GM19238 (cell line): Measurements from ENCODE around the gene ZNF621.

Experiments
- DNase-seq: peaks from one replicate; pipeline ENCODE4 v3.0.0; 2011; ENCODE audit warnings: low spot score; ENCODE audit not compliant: insufficient read length

Gene ZNF621

DNA sequence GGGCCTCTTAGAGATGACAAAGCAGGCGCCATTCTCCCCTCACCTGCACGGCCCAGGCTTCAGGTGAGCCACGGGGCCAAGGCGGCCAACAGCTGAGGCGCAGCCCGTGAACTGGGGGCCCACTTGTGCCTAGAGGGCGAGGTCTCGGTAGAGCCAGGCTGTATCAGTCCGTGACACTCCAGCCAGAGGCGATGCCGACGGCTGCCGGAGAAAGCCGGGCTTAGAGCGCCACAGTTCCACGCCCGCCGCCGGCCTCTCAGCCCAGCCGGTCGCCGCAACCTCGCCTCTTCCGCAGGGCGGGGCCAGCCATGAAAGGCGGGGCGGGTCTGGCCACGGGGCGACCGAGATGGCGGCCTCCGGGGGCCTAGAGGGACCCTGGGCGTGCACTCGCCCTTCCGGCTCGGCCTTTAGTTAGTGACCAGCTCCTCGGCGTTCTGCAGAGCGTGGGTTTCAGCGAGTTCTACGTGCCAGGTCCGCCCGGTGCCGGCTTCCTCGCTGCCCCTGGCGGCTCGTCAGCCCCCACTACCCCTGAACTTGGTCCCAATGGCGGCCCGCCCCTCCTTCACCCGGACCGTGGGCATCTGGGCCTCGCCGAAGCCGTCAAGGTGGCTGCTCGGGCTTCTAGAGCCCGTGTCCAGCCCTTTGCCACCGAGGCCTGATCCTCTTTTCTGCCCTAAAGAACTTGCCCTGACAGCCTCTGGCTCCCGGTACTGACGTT is at the start of gene ZNF621:
Gene ZNF621, plus strand, starts transcription at position 393 of the 718 bp plus-strand sequence. CDS start 881 bp downstream, outside the sequence.
- peak; percentile 89 for DNase-seq

DNA sequence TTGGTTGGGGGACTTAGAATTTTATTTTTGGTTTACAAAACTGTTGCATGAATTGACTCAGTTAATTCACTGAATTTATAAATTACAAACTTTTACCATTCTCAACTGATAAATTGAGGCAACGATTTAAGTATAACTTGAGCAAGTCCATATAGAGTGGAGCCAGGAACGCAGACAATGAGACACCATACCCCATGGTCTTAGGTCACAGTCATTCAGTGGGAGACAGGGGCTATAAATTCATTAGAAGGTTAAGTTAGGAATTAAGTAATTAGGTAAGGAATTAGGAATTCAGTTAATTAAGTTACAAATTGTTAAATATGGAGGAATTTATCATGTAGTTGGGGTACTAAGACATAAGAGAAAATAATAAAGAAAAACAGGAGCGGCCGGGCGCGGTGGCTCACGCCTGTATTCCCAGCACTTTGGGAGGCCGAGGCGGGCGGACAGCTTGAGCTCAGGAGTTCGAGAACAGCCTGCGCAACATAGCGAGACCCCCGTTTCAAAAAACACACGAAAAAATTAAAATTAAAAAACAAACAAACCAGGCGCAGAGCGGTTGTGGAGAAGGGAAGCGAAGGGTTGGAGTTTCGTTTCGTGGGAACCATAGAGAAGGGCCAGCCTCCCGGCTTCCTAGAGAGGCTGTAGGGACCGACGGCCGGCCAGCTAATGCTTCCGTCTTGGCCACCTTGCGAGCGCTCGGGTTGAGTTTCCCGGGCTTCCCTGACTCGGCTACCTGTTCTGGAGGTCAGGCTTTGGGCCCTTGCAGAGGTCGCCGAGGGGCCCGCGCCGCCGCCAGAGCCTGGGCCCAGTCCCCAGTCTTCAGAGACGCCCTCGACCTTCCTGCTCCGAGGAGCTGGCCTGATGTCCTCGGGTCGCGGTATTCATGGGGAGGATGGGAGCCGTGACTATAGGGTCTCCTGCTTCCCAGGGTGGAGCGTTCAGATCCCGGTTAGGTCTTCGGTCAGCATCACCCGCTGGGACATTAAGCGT is 48.0 kb upstream of the ZNF621 start, which contains the start of gene ZNF619:
Gene ZNF619, plus strand, starts transcription at position 645 of the 993 bp plus-strand sequence. CDS start 858 bp downstream, outside the sequence.
- DNase-seq, result peak; percentile 70

- DNase-seq, result no peak
Measured at GRCh38 chr3:40477666-40478065, 47.1 kb upstream of the ZNF621 start.

GRCh38 chr3:40487172-40487571 is 37.6 kb upstream of the ZNF621 start:
- no peak for DNase-seq

DNA sequence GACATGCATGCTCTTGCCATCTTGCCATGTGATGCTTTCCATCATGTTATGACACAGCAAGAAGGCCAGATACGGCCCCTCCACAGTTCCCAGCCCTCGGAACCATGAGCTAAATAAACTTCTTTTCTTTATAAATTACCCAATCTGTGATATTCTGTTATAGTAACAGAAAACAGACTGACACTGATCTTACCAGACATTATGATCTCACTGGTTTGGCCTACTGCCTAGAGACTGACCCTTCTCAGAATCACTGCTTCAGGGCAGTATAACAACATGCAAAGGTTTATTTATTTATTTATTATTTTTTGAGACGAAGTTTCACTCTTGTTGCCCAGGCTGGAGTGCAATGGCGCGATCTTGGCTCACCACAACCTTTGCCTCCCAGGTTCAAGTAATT is 33.8 kb upstream of the ZNF621 start:
- DNase-seq, result no peak

DNA sequence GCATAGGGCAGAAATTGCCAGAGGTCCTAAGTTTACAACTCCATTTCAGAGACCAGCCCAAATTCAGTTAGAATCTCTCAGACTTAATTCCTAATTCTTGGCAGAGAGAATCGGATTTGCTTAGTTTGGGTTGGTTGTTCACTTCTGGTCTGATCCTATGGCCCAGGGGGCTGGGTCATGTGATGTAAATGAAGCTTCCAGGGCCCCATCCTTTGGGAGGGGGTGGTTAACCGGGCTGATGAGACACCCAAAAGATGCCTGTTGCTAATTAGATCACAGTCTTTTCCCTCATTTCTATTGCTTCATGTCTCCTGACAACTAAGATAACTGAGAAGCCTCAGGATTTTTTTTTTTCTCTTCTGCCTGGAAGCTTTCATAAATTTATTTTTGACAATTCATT is 30.1 kb upstream of the ZNF621 start:
- no peak for DNase-seq

- DNase-seq, result no peak
Measured at GRCh38 chr3:40497288-40497687, 27.5 kb upstream of the ZNF621 start.

- DNase-seq, result no peak
Measured at GRCh38 chr3:40499952-40500351, 24.8 kb upstream of the ZNF621 start.

DNA sequence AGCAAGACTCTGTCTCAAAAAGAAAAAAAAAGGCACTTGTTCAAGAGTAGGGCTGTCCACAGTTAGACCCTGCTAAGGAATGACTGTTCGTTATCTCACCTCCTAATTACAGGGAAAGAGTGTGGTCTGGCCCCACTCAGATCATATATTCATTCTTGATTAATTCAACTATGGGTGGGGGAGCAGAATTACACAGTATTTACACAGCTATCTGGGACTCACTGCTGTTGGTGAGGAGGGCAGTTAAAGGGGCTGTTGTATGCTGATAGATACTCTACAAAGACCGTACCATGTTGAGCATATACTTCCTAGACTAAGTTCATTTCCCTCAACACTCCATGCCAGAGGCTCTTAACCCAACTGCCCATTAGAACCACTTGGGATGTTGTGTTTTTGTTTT is 22.7 kb upstream of the ZNF621 start:
- DNase-seq, result no peak

DNA sequence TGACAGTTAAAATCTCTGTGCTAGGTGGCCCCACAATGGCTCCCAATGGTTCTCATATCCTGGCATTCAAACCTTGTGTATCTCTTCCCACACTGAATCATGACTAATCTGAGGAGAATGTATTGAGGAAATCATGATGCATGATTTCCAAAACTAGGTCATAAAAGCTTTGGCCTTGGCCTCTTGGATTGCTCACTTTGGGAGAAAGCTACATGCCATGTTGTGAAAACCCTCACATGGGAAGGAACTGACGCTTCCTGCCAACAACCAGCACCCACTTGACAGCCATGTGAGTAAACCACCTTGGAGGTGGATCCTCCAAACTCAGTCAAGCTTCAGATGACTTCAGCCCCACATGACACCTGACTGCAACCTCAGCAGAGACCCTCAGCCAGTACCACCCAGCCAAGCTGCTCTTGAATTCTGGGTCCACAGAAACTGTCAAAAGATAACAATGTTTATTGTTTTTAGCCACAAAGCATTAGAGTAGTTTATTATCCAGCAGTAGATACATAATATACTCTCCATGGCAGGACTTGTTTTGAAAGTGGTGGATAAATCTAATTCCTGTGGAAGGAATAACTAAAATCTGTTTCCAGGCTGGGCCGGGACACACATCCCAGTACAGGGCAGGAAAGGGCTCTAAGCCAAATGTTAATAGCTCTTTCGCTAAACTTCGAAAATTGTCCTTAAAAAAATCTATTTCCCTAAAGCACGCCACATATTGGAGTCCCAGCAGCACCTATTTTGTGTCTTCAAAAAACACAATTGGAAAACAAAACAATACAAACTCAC is 19.9 kb upstream of the ZNF621 start:
- no peak for DNase-seq

GRCh38 chr3:40505599-40506462 is 18.9 kb upstream of the ZNF621 start, which contains the start of gene ZNF620:
Gene ZNF620, plus strand, starts transcription at chr3:40506039. Its CDS starts 314 bp downstream, at chr3:40506353.
- DNase-seq, result peak; percentile 43

- no peak for DNase-seq
Measured at GRCh38 chr3:40511031-40511718, 13.6 kb upstream of the ZNF621 start.

GRCh38 chr3:40516201-40516600 is 8.6 kb upstream of the ZNF621 start:
- DNase-seq, result no peak

GRCh38 chr3:40518067-40518466 is 6.7 kb upstream of the ZNF621 start:
- no peak for DNase-seq

- no peak for DNase-seq
Measured at GRCh38 chr3:40518848-40519247, 5.9 kb upstream of the ZNF621 start.

- DNase-seq, result no peak
Measured at GRCh38 chr3:40521254-40521653, 3.5 kb upstream of the ZNF621 start.

- DNase-seq, result no peak
Measured at GRCh38 chr3:40523781-40524180, 979 bp upstream of the ZNF621 start.

DNA sequence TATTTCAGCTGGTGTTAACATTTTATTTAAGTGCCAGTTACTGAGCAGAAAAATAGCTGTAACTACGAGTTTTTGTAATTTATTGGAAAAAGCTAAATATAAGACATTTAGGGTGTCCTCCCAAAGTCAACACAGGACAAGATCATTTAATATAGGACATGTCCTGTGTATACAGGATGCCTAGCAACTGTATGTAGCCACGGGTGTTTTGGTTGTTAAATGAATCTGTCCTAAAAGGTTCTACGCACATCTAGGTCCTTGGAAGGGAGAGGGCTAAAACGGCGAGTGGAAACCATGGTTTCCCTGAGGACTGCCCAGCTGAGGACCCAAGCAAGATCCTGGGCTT is 565 bp upstream of the ZNF621 start:
- DNase-seq, result no peak

- DNase-seq, result no peak
Measured at GRCh38 chr3:40528426-40528825, 3.7 kb downstream of the ZNF621 start.

DNA sequence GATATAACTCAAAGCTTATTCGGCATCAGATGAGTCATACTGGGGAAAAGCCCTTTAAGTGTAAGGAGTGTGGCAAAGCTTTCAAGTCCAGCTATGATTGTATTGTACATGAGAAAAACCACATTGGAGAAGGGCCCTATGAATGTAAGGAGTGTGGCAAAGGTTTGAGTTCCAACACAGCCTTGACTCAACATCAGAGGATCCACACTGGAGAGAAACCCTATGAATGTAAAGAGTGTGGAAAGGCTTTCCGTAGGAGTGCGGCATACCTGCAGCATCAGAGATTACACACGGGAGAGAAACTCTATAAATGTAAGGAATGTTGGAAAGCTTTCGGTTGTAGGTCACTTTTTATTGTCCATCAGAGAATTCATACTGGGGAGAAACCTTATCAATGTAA is 7.5 kb downstream of the ZNF621 start:
- DNase-seq, result no peak
